AG08396 (cell line): ENCODE results near the gene NRCAM.
"Not testable (repeated sequence)": the region's sequence is repeated elsewhere in the genome, so short reads cannot be mapped to it uniquely, and the experiment has no call there.

Source experiments
- DNase-seq: peaks from one replicate; pipeline ENCODE4 v3.0.0; 2012; ENCODE audit warnings: low spot score, mixed read lengths

Gene NRCAM

GRCh38 chr7:108340856-108341411 lies 115.3 kb downstream of the NRCAM start:
- DNase-seq = no peak

- not testable (repeated sequence) for DNase-seq
These were observed 115.8 kb downstream of the NRCAM start for GRCh38 chr7:108340406-108340805.

GRCh38 chr7:108335269-108335918 lies 120.8 kb downstream of the NRCAM start:
- no peak for DNase-seq

- no peak for DNase-seq
These were observed 123.3 kb downstream of the NRCAM start for GRCh38 chr7:108332937-108333336.

GRCh38 chr7:108331971-108332370 lies 124.3 kb downstream of the NRCAM start:
- no peak for DNase-seq

GRCh38 chr7:108330227-108330626 lies 126.0 kb downstream of the NRCAM start:
- DNase-seq = no peak

- no peak for DNase-seq
These were observed 126.7 kb downstream of the NRCAM start for GRCh38 chr7:108329514-108329913.

- no peak for DNase-seq
These were observed 128.0 kb downstream of the NRCAM start for GRCh38 chr7:108328174-108328651.

- no peak for DNase-seq
These were observed 128.9 kb downstream of the NRCAM start for GRCh38 chr7:108327353-108327752.

- no peak for DNase-seq
These were observed 129.3 kb downstream of the NRCAM start for GRCh38 chr7:108326938-108327337.

GRCh38 chr7:108324053-108325038 lies 131.9 kb downstream of the NRCAM start:
- no peak for DNase-seq

- no peak for DNase-seq
These were observed 133.1 kb downstream of the NRCAM start for GRCh38 chr7:108322925-108323832.

- DNase-seq = no peak
These were observed 134.2 kb downstream of the NRCAM start for GRCh38 chr7:108322046-108322445.

- no peak for DNase-seq
These were observed 134.9 kb downstream of the NRCAM start for GRCh38 chr7:108321359-108321758.

GRCh38 chr7:108316708-108317107 lies 139.5 kb downstream of the NRCAM start:
- DNase-seq = no peak

GRCh38 chr7:108314551-108314950 lies 141.7 kb downstream of the NRCAM start:
- DNase-seq = no peak

GRCh38 chr7:108314049-108314448 lies 142.2 kb downstream of the NRCAM start:
- DNase-seq = no peak

- no peak for DNase-seq
These were observed 143.2 kb downstream of the NRCAM start for GRCh38 chr7:108313086-108313485.

GRCh38 chr7:108311446-108312168 lies 144.6 kb downstream of the NRCAM start:
- DNase-seq = no peak

GRCh38 chr7:108310351-108310750 lies 145.9 kb downstream of the NRCAM start:
- no peak for DNase-seq

GRCh38 chr7:108308903-108309302 lies 147.3 kb downstream of the NRCAM start:
- no peak for DNase-seq
